GM23338 (cell line): ENCODE measurements around the gene GNA12. TPM values are rescaled to one million over a fixed set of nuclear protein-coding genes. Genes with fewer than 3 reads are reported as not detected.

Experiments
- ATAC-seq: fragments of 200-7000 bp; cut with Tn5 transposase; 3 replicates; pipeline ENCODE4 v1.9.1; 2020
- DNase-seq: peaks from one replicate; pipeline ENCODE4 v3.0.0-alpha.2; 2015; ENCODE audit warnings: low spot score
- H2AFZ ChIP-seq: fragments of 200-600 bp; sonication (generic); 2 replicates; pipeline ENCODE4 v1.8.0; 2016; ENCODE audit warnings: antibody characterized with exemption, mild to moderate bottlenecking, moderate library complexity
- H3F3A ChIP-seq: fragments of 200-600 bp; sonication (generic); replicated peaks from 2 replicates; pipeline ENCODE4 v1.8.0; 2017; ENCODE audit warnings: antibody characterized with exemption, mixed run types, low read depth
- H3K27ac ChIP-seq: fragments of 200-600 bp; sonication (generic); 2 replicates; pipeline ENCODE4 v1.6.1; 2016; ENCODE audit warnings: low read depth
- H3K27me3 ChIP-seq: fragments of 200-600 bp; sonication (generic); 2 replicates; pipeline ENCODE4 v1.8.0; 2016; ENCODE audit warnings: mild to moderate bottlenecking, mixed run types, moderate library complexity; ENCODE audit not compliant: insufficient read depth
- H3K36me3 ChIP-seq: fragments of 200-600 bp; sonication (generic); 2 replicates; pipeline ENCODE4 v1.8.0; 2016; ENCODE audit warnings: mild to moderate bottlenecking; ENCODE audit not compliant: insufficient read depth
- H3K4me1 ChIP-seq: fragments of 200-600 bp; sonication (generic); 2 replicates; pipeline ENCODE4 v1.8.0; 2016; ENCODE audit warnings: mild to moderate bottlenecking, moderate library complexity; ENCODE audit not compliant: insufficient read depth
- H3K4me2 ChIP-seq: fragments of 200-600 bp; sonication (generic); 2 replicates; pipeline ENCODE4 v1.7.1; 2017; ENCODE audit warnings: mixed run types
- H3K4me3 ChIP-seq: fragments of 200-600 bp; sonication (generic); 2 replicates; pipeline ENCODE4 v1.6.1; 2016; ENCODE audit warnings: mixed run types
- H3K79me2 ChIP-seq: fragments of 200-600 bp; sonication (generic); replicated peaks from 2 replicates; pipeline ENCODE4 v1.8.0; 2017; ENCODE audit warnings: mild to moderate bottlenecking; ENCODE audit not compliant: insufficient read depth
- H3K9me2 ChIP-seq: fragments of 200-600 bp; sonication (generic); 2 replicates; pipeline ENCODE4 v1.8.0; 2017; ENCODE audit not compliant: insufficient read depth
- H4K20me1 ChIP-seq: fragments of 200-600 bp; sonication (generic); replicated peaks from 2 replicates; pipeline ENCODE4 v1.8.0; 2017; ENCODE audit warnings: mild to moderate bottlenecking; ENCODE audit not compliant: insufficient read depth
- H3K27ac Mint-ChIP-seq: 2 replicates; pipeline ENCODE4 v1.8.0; 2020; ENCODE audit warnings: inconsistent platforms, mild to moderate bottlenecking, moderate library complexity, mixed read lengths
- H3K27me3 Mint-ChIP-seq: 3 replicates; pipeline ENCODE4 v1.8.0; 2022; ENCODE audit warnings: low read depth, mild to moderate bottlenecking, moderate library complexity, mixed read lengths, inconsistent platforms; ENCODE audit not compliant: insufficient read depth, poor library complexity
- H3K36me3 Mint-ChIP-seq: 3 replicates; pipeline ENCODE4 v1.8.0; 2021; ENCODE audit warnings: low read depth, mild to moderate bottlenecking, inconsistent platforms, moderate library complexity, mixed read lengths
- H3K4me1 Mint-ChIP-seq: 3 replicates; pipeline ENCODE4 v1.8.0; 2020; ENCODE audit warnings: mild to moderate bottlenecking, inconsistent platforms, mixed read lengths
- H3K4me3 Mint-ChIP-seq: 3 replicates; pipeline ENCODE4 v1.8.0; 2021; ENCODE audit warnings: moderate library complexity, mild to moderate bottlenecking, inconsistent platforms, mixed read lengths
- H3K9me3 Mint-ChIP-seq: 3 replicates; pipeline ENCODE4 v1.8.0; 2020; ENCODE audit warnings: moderate library complexity, mild to moderate bottlenecking, inconsistent platforms, mixed read lengths
- CREB1 ChIP-seq: fragments of 250-450 bp; sonication (Bioruptor Pico); IDR thresholded peaks from 2 replicates; pipeline ENCODE4 v1.5.0; 2020; ENCODE audit warnings: low read depth, mild to moderate bottlenecking, moderate library complexity
- CTCF ChIP-seq, 2 experiments: fragments of 200-600 bp in 1 of 2; sonication (generic) in 1 of 2; conservative IDR thresholded peaks; 2 replicates each; pipeline versions ENCODE4 v1.5.1 to v1.6.1; 2016 to 2017; ENCODE audit warnings: antibody characterized with exemption in 2 of 2, low read depth in 2 of 2, mild to moderate bottlenecking in 2 of 2, moderate library complexity in 1 of 2
- EZH2 ChIP-seq: fragments of 200-600 bp; sonication (generic); IDR thresholded peaks from one replicate; pipeline ENCODE4 v1.8.0; 2017; ENCODE audit warnings: antibody characterized with exemption, mild to moderate bottlenecking, low read depth; ENCODE audit not compliant: unreplicated experiment
- EZH2phosphoT487 ChIP-seq: fragments of 200-600 bp; sonication (generic); IDR thresholded peaks from one replicate; pipeline ENCODE4 v1.8.1; 2018; ENCODE audit warnings: antibody characterized with exemption; ENCODE audit not compliant: unreplicated experiment
- JUNB ChIP-seq: IDR thresholded peaks from one replicate; pipeline ENCODE4 v1.6.1; 2016; ENCODE audit warnings: antibody characterized with exemption; ENCODE audit not compliant: unreplicated experiment
- NANOG ChIP-seq: IDR thresholded peaks from 2 replicates; pipeline ENCODE4 v1.6.1; 2016; ENCODE audit warnings: antibody characterized with exemption, borderline replicate concordance
- POLR2AphosphoS5 ChIP-seq: IDR thresholded peaks from 2 replicates; pipeline ENCODE4 v1.6.1; 2016; ENCODE audit warnings: antibody characterized with exemption, low read depth
- REST ChIP-seq: IDR thresholded peaks from one replicate; pipeline ENCODE4 v1.6.1; 2018; ENCODE audit warnings: antibody characterized with exemption; ENCODE audit not compliant: unreplicated experiment
- ZNF114 ChIP-seq: fragments of 250-450 bp; sonication (Bioruptor Pico); IDR thresholded peaks from 2 replicates; pipeline ENCODE4 v1.5.0; 2020; ENCODE audit warnings: mild to moderate bottlenecking, moderate library complexity
- ZNF331 ChIP-seq: fragments of 250-450 bp; sonication (Bioruptor Pico); IDR thresholded peaks from 2 replicates; pipeline ENCODE4 v1.5.0; 2020; ENCODE audit warnings: low read depth, mild to moderate bottlenecking, moderate library complexity
- polyA plus RNA-seq: library from polyadenylated mRNA; unstranded; fragments of >200 nt; fragmentation: Nextera tagmentation; extraction: Ambion mirVana; gene quantifications from 2 replicates; pipeline ENCODE4 v1.2.1, GENCODE V29; 2016
- total RNA-seq: library from RNA; depleted of rRNA; stranded (reverse); fragments of >200 nt; shearing (Covaris generic); gene quantifications from 2 replicates; pipeline ENCODE4 v1.2.3, GENCODE V29; 2014

GNA12 gene
- total and polyA plus RNA-seq, 2 experiments from 2014 or later, result 24.0 to 87.7 TPM

- no peaks in the 10 kb centered on the region for H3F3A ChIP-seq
- Mint-ChIP-seq H3K36me3 (peaks cover 31% of the 10 kb centered on the region), H3K27ac (no peak overlapping the region), H3K9me3 (no peaks in the 10 kb centered on the region), H3K27me3 (peaks cover 12% of the 10 kb centered on the region), H3K4me1 (peaks cover 44% of the 10 kb centered on the region), H3K4me3 (no peak overlapping the region)
- H3K4me1 ChIP-seq, result peaks cover 14% of the 10 kb centered on the region
- no peaks in the 10 kb centered on the region; the same call in 1 of the 2 replicates for H3K36me3 ChIP-seq
- ATAC-seq, result peak; percentile 87
- no peak for TF ChIP-seq ZNF331
- TF ChIP-seq CTCF (conservative IDR thresholded peaks at IDR 0.05; ENCODE audit: low read depth in 2 of 2), result peak; percentile 60 to 62
- H3K9me2 ChIP-seq, result no peaks in the 10 kb centered on the region
- no peak overlapping the region for H3K4me3 ChIP-seq
- DNase-seq, result peak; percentile 86
- no peak overlapping the region for H2AFZ ChIP-seq
- H3K27ac ChIP-seq, result peak overlapping the region; percentile 76; the same call in 1 of the 2 replicates
- H3K27me3 ChIP-seq, result no peaks in the 10 kb centered on the region
- H3K4me2 ChIP-seq, result no peak overlapping the region
- peaks cover 17% of the 10 kb centered on the region; the same call in 1 of the 2 replicates for H4K20me1 ChIP-seq
- H3K79me2 ChIP-seq, result peaks cover 72% of the 10 kb centered on the region
Observed at GRCh38 chr7:2760098-2760889, 83.8 kb downstream of the GNA12 start.

- ATAC-seq, result no peak
- TF ChIP-seq EZH2phosphoT487 (no peak), JUNB (no peak), POLR2AphosphoS5 (no peak), NANOG (no peak), REST (no peak), CREB1 (no peak), EZH2 (no peak), ZNF114 (CRISPR knock-in tag) (no peak), CTCF (conservative IDR thresholded peaks at IDR 0.05; ENCODE audit: low read depth in 2 of 2) (no peak)
Observed at GRCh38 chr7:2759736-2760097, 84.4 kb downstream of the GNA12 start.

More at GRCh38 chr7:2759736-2760097, 84.4 kb downstream of the GNA12 start:
- Mint-ChIP-seq H3K4me3 (no peak overlapping the region), H3K4me1 (peaks cover 44% of the 10 kb centered on the region), H3K36me3 (peaks cover 36% of the 10 kb centered on the region), H3K27ac (no peak overlapping the region), H3K27me3 (peaks cover 12% of the 10 kb centered on the region), H3K9me3 (no peaks in the 10 kb centered on the region)
- H3K27me3 ChIP-seq, result no peaks in the 10 kb centered on the region
- no peaks in the 10 kb centered on the region for H3F3A ChIP-seq
- H4K20me1 ChIP-seq, result peaks cover 17% of the 10 kb centered on the region; the same call in 1 of the 2 replicates
- no peak overlapping the region for H3K4me3 ChIP-seq
- no peak for DNase-seq
- peaks cover 14% of the 10 kb centered on the region for H3K4me1 ChIP-seq
- H3K27ac ChIP-seq, result no peak overlapping the region
- H3K9me2 ChIP-seq, result no peaks in the 10 kb centered on the region
- H3K36me3 ChIP-seq, result no peaks in the 10 kb centered on the region; the same call in 1 of the 2 replicates
- peaks cover 76% of the 10 kb centered on the region for H3K79me2 ChIP-seq
- H2AFZ ChIP-seq, result no peak overlapping the region
- H3K4me2 ChIP-seq, result no peak overlapping the region
